Uterus (tissue), 4 donors: ENCODE data around the gene RARRES2. TPM values are rescaled to one million over a fixed set of nuclear protein-coding genes. Genes with fewer than 3 reads are reported as not detected.
A peak's percentile ranks its signal among the peaks of the same experiment; 100 is the strongest.
"Not testable (repeated sequence)": the region's sequence is repeated elsewhere in the genome, so short reads cannot be mapped to it uniquely, and the experiment has no call there.

Source experiments
- DNase-seq, 2 donors: peaks; one replicate each; pipeline ENCODE4 v3.0.0-alpha.2; 2019 to 2020
- H3K27ac ChIP-seq, 2 donors: fragments of 200-600 bp; sonication (generic); 1 replicate in 1 of 2; 2 replicates in 1 of 2; pipeline ENCODE4 v1.5.1; 2016 to 2018
- H3K27me3 ChIP-seq, 2 donors: fragments of 200-600 bp; sonication (generic); one replicate each; pipeline ENCODE4 v1.5.1; 2018 to 2019; ENCODE audit warnings: control low read depth in 1 of 2
- H3K36me3 ChIP-seq, 2 donors: fragments of 200-600 bp; sonication (generic); one replicate each; pipeline ENCODE4 v1.5.1; 2019; ENCODE audit warnings: control low read depth in 1 of 2
- H3K4me1 ChIP-seq, 2 donors: fragments of 200-600 bp; sonication (generic); one replicate each; pipeline ENCODE4 v1.5.1; 2018 to 2019; ENCODE audit warnings: control low read depth in 1 of 2
- H3K4me3 ChIP-seq, 2 donors: fragments of 200-600 bp; sonication (generic); 1 replicate in 1 of 2; 2 replicates in 1 of 2; pipeline ENCODE4 v1.5.1; 2018 to 2019; ENCODE audit warnings: mild to moderate bottlenecking in 1 of 2
- H3K9me3 ChIP-seq, 2 donors: fragments of 200-600 bp; sonication (generic); one replicate each; pipeline ENCODE4 v1.5.1; 2019; ENCODE audit warnings: control low read depth in 1 of 2
- CTCF ChIP-seq, 4 experiments: fragments of 200-600 bp in 2 of 4; fragments of 450-650 bp in 2 of 4; sonication (generic) in 2 of 4; IDR thresholded peaks; one replicate each; pipeline ENCODE4 v1.5.1; 2016 to 2019; ENCODE audit warnings: antibody characterized with exemption in 4 of 4, mild to moderate bottlenecking in 2 of 4, moderate library complexity in 1 of 4
- POLR2A ChIP-seq, 2 donors: fragments of 450-650 bp; IDR thresholded peaks; one replicate each; pipeline ENCODE4 v1.6.1; 2016; ENCODE audit warnings: antibody characterized with exemption in 2 of 2, mild to moderate bottlenecking in 1 of 2, moderate library complexity in 1 of 2
- intact Hi-C: fragments of 100-400 bp; cut with DNase I; formaldehyde crosslinking; loops from one replicate; pipeline ENCODE4 v1.15.1; 2023; ENCODE audit warnings: low total_unique reads
- total RNA-seq, 4 donors: library from RNA; depleted of rRNA in 3 of 4; stranded (reverse); fragments of >200 nt in 3 of 4; gene quantifications; one replicate each; pipeline versions ENCODE4 v1.1.0 to v1.2.4, GENCODE V29; 2014 to 2023
- donor health status: DM: yes; HTN: yes; CAD: no.

The RARRES2 gene
- 100 to 1,000 TPM; 128 to 536 (median 236) TPM for total RNA-seq

- H3K9me3 ChIP-seq, result no peaks in the 10 kb centered on the region
- H3K36me3 ChIP-seq, result no peaks in the 10 kb centered on the region
- DNase-seq, result peak; percentile 84 to 87
- intact Hi-C loops, result no loop called here
- peaks cover 0 to 9% of the 10 kb centered on the region in 2 donors for H3K4me1 ChIP-seq
- H3K27ac ChIP-seq, result peak within 1 kb of the TSS; percentile 94 to 96
- H3K27me3 ChIP-seq, result no peaks in the 10 kb centered on the region
- H3K4me3 ChIP-seq, result peak within 1 kb of the TSS; percentile 65 to 80
- TF ChIP-seq POLR2A (IDR thresholded peaks at IDR 0.05) (peak in 1 of 2 donors; percentile 49), CTCF (IDR thresholded peaks at IDR 0.05) (peak in 1 of 4 experiments; percentile 4)
Measured at GRCh38 chr7:150341263-150342120, at the start of gene RARRES2. Gene RARRES2 (minus strand): TSS chr7:150341629. CDS start chr7:150340609, 1,020 bp downstream.

GRCh38 chr7:150390205-150390604 lies 48.8 kb upstream of the RARRES2 start:
- no peaks in the 10 kb centered on the region for H3K36me3 ChIP-seq
- H3K4me3 ChIP-seq, result no peak overlapping the region
- H3K9me3 ChIP-seq, result no peaks in the 10 kb centered on the region
- H3K27ac ChIP-seq, result no peak overlapping the region
- DNase-seq, result no peak
- TF ChIP-seq CTCF (IDR thresholded peaks at IDR 0.05), result no peak
- TF ChIP-seq POLR2A (IDR thresholded peaks at IDR 0.05), result no peak
- intact Hi-C loops, result no loop called here
- H3K27me3 ChIP-seq, result no peaks in the 10 kb centered on the region
- H3K4me1 ChIP-seq, result no peaks in the 10 kb centered on the region

GRCh38 chr7:150389532-150389816 lies 48.0 kb upstream of the RARRES2 start:
- Histone ChIP-seq H3K27me3 (no peaks in the 10 kb centered on the region), H3K27ac (no peak overlapping the region), H3K36me3 (no peaks in the 10 kb centered on the region), H3K4me3 (no peak overlapping the region), H3K9me3 (no peaks in the 10 kb centered on the region), H3K4me1 (no peaks in the 10 kb centered on the region)
- intact Hi-C loops, result no loop called here
- TF ChIP-seq POLR2A (IDR thresholded peaks at IDR 0.05) (no peak), CTCF (IDR thresholded peaks at IDR 0.05) (no peak)
- DNase-seq, result no peak

- Histone ChIP-seq H3K9me3 (no peaks in the 10 kb centered on the region), H3K4me3 (no peak overlapping the region), H3K4me1 (no peaks in the 10 kb centered on the region), H3K36me3 (no peaks in the 10 kb centered on the region), H3K27me3 (no peaks in the 10 kb centered on the region), H3K27ac (no peak overlapping the region)
- intact Hi-C loops, result no loop called here
- peak; percentile 37 to 46 for DNase-seq
- TF ChIP-seq POLR2A (IDR thresholded peaks at IDR 0.05) (no peak), CTCF (IDR thresholded peaks at IDR 0.05) (peak; percentile 32 to 58 (median 38))
Measured at GRCh38 chr7:150388709-150389531, 47.5 kb upstream of the RARRES2 start.

GRCh38 chr7:150388306-150388705 lies 46.9 kb upstream of the RARRES2 start:
- no peak for DNase-seq
- Histone ChIP-seq H3K4me1 (no peaks in the 10 kb centered on the region), H3K27ac (no peak overlapping the region)

GRCh38 chr7:150385884-150386283 lies 44.5 kb upstream of the RARRES2 start:
- H3K4me3 ChIP-seq, H3K36me3 ChIP-seq, intact Hi-C loops, H3K4me1 ChIP-seq, H3K27me3 ChIP-seq, DNase-seq, H3K27ac ChIP-seq, H3K9me3 ChIP-seq: not testable (repeated sequence)

More at GRCh38 chr7:150388306-150388705, 46.9 kb upstream of the RARRES2 start:
- intact Hi-C loops, result no loop called here
- H3K4me3 ChIP-seq, result no peak overlapping the region
- TF ChIP-seq POLR2A (IDR thresholded peaks at IDR 0.05) (no peak), CTCF (IDR thresholded peaks at IDR 0.05) (no peak)
- H3K27me3 ChIP-seq, result no peaks in the 10 kb centered on the region
- H3K9me3 ChIP-seq, result no peaks in the 10 kb centered on the region
- no peaks in the 10 kb centered on the region for H3K36me3 ChIP-seq
